8988T (cell line): ENCODE data around the gene CYCS.
"Not testable (repeated sequence)": the region's sequence is repeated elsewhere in the genome, so short reads cannot be mapped to it uniquely, and the experiment has no call there.

Experiments
- DNase-seq: peaks from one replicate; pipeline ENCODE4 v3.0.0; 2011

The CYCS gene

DNA sequence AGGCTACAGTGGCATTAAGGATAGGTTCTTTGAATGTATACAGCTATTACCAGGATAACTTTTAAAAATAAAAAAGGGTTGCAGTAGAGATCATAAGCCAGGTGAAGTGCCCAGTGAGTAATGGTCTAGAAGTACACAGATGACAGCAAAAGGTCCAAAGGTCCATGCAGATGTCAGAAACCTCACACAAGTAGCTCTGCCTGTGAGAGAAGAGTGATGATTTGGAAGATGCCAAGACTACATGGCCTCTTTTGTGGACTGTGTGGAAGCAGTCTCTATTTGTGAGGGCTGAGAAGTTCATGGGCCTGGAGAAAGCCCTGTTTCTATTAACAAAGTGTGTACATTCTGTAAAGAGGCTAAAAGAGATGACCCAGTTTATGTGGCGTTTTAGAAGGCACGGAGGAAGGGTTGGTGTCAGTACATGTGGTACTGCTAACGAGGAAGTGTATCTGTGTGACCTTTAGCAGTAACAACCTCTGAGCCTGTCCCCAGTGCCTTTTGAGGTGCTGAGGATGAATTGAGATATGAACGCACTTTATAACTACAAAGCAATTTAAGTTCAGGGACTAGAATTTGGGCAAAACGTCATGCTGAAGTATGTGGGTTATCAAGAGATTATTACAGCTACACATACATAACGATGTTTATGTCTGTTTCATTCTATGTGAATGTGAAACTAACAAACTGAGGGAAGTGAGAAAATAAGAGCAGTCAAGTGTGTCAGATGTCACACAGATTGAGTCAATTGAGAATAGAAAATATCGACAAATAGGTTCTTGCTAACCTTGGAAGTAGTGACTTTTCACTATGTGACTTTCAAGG, 7.6 kb downstream of the CYCS start:
- no peak for DNase-seq

DNA sequence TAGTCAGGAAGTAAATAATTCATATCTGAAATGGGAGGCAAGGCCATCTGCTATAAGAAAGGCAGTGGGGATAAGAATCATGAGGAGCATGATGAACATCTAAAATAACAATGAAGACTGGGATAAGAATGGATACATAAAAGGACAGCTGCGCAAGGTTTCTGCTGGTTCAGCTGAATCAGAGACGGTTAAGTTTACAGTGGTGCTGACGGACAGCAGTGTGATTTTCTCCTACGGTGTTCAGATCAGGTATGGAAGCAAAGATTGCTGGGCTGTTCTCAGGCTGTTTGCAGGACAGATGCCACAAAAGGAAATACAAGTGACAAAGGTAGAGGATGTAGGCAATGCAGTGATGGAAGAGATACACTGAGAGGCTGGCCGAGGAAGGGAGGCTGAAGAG, 8.4 kb downstream of the CYCS start:
- DNase-seq, result no peak

- DNase-seq, result not testable (repeated sequence)
Measured at GRCh38 chr7:25110514-25110913, 14.5 kb downstream of the CYCS start.

- DNase-seq, result no peak
Measured at GRCh38 chr7:25109276-25109675, 15.8 kb downstream of the CYCS start.

DNA sequence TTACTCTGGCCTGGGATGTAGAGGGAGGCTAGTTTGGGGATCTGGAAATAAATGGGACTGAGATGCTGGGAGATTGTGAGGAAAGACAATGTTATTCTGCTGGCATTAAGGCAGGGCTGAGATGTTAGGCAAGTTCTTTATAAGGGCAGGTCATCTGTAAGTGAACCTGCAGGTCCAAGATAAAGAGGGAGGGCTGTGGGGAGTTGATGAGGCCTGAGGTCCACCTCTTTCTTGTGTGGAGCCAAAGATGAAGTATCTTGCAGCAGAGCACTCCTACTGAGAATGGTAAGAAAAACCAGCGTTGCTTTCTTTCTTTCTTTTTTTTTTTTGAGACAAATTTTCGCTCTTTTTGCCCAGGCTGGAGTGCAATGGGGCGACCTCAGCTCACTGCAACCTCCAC, 19.1 kb downstream of the CYCS start:
- no peak for DNase-seq

DNA sequence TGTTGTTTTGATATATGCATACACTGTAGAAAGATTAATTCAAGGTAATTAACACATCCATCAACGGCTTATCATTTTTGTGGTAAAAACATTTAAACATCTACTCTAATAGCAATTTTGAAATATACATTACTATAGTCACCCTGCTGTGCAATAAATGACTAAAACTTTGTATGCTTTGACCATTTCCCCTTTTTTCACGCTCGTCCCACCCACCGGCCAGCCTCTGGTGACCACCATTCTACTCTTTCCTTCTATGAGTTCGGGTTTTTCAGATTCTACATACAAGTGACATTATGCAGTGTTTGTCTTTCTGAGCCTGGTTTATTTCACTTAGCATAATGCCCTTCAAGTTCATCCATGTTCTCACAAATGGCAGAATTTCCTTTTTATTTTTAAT, 21.3 kb downstream of the CYCS start:
- no peak for DNase-seq

GRCh38 chr7:25101817-25102216, 23.2 kb downstream of the CYCS start:
- no peak for DNase-seq

DNA sequence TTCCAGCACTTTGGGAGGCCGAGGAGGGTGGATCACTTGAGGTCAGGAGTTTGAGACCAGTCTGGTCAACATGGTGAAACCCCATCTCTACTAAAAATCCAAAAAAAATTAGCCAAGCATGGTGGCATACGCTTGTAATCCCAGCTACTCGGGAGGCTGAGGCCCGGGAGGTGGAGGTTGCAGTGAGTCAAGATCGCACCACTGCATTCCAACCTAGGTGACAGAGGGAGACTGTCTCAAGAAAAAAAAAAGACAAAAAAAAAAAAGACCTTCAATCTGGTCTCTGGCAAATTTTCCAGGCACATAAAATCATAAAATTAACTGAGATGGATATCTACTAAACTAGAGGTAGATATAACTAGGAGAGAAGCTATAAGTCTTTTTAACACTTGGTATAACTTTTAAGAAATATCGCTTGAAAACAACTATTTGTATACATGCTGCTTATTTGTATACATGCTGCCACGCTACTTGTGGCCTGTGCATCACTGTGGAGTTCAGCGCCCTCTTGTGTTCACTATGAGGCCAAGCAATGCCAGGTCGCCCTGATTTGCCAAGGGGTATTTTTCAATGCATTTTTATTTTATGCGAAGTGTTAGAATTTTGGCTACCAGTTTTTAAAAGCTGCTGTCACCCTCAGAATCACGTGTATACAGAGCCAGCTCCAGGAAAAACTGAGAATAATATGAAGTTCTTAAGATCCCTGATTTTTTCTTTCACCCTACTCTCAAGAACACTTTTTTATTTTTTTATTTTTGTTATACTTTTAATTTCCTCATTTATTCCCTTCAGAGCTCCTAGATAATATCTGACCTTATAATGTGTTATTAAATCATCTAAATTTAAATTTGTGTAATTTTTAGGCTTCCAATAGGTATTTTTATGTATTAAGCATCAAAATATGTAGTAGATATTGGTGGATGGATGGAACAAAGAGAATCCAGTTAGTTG, 26.7 kb downstream of the CYCS start:
- peak; percentile 30 for DNase-seq

- DNase-seq, result no peak
Measured at GRCh38 chr7:25095516-25096345, 29.3 kb downstream of the CYCS start.

DNA sequence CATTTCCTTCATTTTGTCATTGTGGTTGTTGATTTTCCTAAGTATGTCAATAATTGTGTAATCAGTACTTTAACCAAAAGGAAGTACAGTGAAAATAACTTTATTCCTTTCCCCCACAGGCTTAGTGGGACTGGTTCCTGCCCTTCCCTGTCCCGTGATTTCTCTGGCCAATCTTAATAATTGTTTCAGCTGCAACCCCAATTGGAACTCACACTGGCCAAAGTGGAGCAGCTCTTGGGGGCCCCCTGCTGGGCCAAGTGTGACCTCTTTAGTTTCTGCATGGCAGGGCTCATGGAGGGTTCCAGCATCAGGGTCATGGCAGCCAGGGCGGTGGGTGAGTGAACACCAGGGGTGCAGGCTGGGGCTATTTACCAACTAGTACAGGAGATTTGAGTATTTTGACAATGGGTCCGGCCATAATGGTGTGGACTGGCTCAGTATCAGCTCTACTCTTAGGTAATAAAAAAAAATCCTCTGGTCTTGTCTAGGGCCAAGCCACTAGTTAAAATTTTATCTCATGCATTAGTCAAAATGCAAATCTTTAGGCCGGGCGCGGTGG, 31.7 kb downstream of the CYCS start:
- DNase-seq, result peak; percentile 21

DNA sequence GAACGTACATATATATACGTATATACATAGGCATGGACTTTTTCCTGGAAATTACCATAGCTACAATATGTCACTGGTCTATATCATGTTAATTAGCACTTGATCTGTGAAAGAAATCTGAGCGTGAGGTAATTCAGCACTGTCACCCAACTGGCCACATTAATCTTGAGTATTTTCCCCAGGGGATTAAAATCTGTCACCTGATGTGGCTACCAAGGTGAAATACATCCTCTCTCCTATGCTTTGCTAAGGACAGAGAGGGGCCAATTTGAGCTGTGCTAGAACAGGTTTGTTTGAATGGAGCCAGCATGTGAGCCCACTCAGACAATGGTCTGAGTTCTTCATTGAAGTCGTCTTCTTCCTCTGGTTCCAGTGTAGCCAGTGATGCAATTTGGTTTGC, 33.3 kb downstream of the CYCS start:
- DNase-seq, result no peak

DNA sequence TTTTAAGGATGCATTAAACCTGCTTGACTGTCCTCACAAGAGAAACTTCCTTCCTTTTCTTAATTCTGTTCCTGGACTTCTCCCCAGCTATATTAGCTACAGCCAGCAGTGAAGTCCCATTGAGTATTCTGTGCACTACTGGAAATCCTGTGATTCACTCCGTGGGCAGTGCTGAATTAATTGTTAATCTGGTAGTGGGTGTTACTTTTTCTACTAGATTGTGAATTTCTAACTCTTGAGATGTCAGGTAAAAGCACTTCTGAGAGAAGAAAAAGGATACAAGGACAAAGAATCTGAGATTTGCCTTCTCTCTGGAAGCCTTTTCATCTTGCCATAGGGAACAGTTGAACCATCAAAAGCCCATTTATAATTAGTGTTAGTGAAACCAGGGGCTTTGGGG, 33.9 kb downstream of the CYCS start:
- no peak for DNase-seq

DNA sequence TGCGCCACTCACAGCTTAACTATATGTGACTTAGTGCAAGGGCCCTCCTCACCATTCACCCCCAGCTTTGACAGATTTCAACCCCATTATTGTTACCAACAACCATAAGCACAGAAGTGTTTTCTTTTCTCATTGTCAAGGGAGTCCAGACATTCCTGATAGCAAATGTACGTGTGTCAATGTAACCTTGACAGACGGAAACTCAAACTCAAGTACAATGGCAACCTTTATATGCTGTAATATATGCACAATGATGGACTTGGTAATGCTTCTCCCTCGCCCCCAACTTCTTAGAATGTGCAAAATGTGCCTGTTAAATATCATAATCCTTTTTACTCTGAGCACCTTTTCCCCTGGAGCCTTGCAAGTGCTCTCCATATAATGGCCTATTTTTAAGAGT, 34.7 kb downstream of the CYCS start:
- DNase-seq, result no peak

DNA sequence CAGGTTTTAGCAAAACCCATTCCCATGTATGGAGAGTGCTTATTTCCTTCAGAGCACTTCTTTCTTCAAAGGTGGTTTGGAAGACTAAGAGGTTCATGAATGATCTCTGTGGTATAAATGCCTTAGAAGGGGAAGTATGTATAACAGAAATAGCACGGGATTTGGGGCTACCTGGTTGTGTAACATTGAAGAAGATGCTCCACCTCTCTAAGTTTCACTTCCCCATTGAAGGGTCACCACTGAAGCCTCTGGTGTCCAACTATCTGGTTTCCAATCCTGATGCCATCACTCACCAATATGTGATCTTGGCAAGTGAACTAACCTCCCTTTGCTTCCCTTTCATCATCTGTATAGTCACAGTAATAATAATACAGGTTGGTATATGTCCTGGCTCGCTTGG, 37.2 kb downstream of the CYCS start:
- DNase-seq, result no peak

DNA sequence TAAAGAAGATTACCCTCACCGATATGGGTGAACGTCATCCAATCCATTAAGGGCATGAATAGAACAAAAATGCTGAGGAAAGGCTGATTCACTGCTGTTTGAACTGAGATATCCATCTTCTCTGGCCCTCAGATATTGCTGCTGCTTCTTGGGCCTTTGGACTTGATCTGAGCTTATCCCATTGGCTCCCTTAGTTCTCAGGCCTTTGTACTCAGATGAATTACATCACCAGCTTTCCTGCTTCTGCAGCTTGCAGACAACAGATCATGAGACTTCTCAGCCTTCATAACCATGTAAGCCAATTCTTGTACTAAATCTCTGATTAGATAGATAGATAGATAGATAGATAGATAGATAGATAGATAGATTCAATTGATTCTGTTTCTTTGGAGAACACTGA, 40.2 kb downstream of the CYCS start:
- no peak for DNase-seq

- DNase-seq, result no peak
Measured at GRCh38 chr7:25083201-25083600, 41.9 kb downstream of the CYCS start.

DNA sequence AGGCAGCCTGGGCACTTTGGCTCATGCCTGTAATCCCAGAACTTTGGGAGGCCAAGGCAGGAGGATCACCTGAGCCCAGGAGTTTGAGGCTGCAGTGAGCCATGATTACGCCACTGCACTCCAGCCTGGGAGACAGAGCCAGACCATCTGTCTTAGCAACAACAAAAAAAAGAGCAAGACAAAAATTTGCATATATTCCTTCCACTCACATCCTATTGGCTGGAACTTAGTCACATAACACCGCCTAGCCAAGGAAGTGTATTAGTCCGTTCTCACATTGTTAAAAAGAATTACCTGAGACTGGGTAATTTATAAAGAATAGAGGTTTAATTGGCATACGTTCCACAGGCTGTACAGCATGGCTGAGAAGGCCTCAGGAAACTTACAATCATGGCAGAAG, 43.0 kb downstream of the CYCS start:
- DNase-seq, result not testable (repeated sequence)

DNA sequence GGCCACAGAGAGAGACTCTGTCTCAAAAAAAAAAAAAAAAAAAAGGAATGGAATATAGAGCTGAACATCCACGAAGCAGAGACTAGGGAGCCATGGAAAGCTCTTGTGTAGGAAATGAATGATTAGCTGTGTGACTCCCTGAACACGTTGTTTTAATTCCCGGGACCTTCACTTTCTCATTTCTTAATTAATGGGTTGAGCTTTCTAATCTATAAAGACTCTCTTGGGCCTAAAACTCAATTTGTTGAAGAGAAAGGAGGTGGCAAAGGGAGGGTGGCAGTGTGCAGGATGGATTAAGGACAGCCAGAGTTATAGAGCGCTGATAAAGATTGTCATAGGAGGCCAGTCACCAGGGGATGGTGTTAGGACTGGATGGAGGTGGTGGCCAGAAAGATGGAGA, 48.0 kb downstream of the CYCS start:
- DNase-seq, result no peak

- DNase-seq, result no peak
Measured at GRCh38 chr7:25075459-25075858, 49.6 kb downstream of the CYCS start.

- no peak for DNase-seq
Measured at GRCh38 chr7:25073451-25073850, 51.6 kb downstream of the CYCS start.
